IMR-90 (cell line): Measurements from ENCODE around the gene ERBB4. TPM values are rescaled to one million over a fixed set of nuclear protein-coding genes. Genes with fewer than 3 reads are reported as not detected.

Source experiments
- ATAC-seq: fragments of 200-7000 bp; cut with Tn5 transposase; 2 replicates; pipeline ENCODE4 v1.9.1; 2020; ENCODE audit warnings: low read depth, mild to moderate bottlenecking, moderate library complexity
- BruUV-seq: library from RNA; stranded (reverse); fragments of 400-500 nt; replicated peaks from 2 replicates; lab custom pipeline; 2021; lab: Mats Ljungman, UMichigan
- CTCF ChIA-PET: fragments of 300-600 bp; formaldehyde crosslinking; extraction: SDS; loops from one replicate; lab custom pipeline; 2021; ENCODE audit warnings: antibody characterized with exemption; lab: Yijun Ruan, JAX
- POLR2A ChIA-PET: fragments of 300-600 bp; sonication (Branson Sonifier 250); formaldehyde crosslinking; loops from one replicate; lab custom pipeline; 2022; ENCODE audit warnings: antibody characterized with exemption; ENCODE audit not compliant: unreplicated experiment; lab: Charles Lee
- DNase-seq: peaks from one replicate; pipeline ENCODE4 v3.0.0; 2013
- H2AFZ ChIP-seq: replicated peaks from 2 replicates; pipeline ENCODE3; 2013; ENCODE audit warnings: low read length, mild to moderate bottlenecking; ENCODE audit not compliant: poor library complexity
- H2AK5ac ChIP-seq: 2 replicates; pipeline ENCODE4 v1.6.1; 2013; ENCODE audit warnings: low read depth, low read length, inconsistent platforms
- H2AK9ac ChIP-seq: replicated peaks from 2 replicates; pipeline ENCODE3; 2013; ENCODE audit warnings: mild to moderate bottlenecking, low read depth, low read length, moderate library complexity; ENCODE audit not compliant: poor library complexity
- H2BK120ac ChIP-seq: 2 replicates; pipeline ENCODE4 v1.6.1; 2013; ENCODE audit warnings: low read depth, low read length, inconsistent platforms
- H2BK15ac ChIP-seq: 3 replicates; pipeline ENCODE4 v1.6.1; 2013; ENCODE audit warnings: low read depth, low read length, inconsistent platforms
- H2BK20ac ChIP-seq: 2 replicates; pipeline ENCODE4 v1.6.1; 2013; ENCODE audit warnings: low read depth, mild to moderate bottlenecking, inconsistent platforms, low read length, moderate library complexity
- H2BK5ac ChIP-seq: 2 replicates; pipeline ENCODE4 v1.6.1; 2013; ENCODE audit warnings: mild to moderate bottlenecking, low read depth, low read length, inconsistent platforms; ENCODE audit not compliant: poor library complexity, severe bottlenecking
- H3K14ac ChIP-seq: replicated peaks from 2 replicates; pipeline ENCODE4 v1.6.1; 2013; ENCODE audit warnings: low read depth, low read length, inconsistent platforms
- H3K18ac ChIP-seq: 2 replicates; pipeline ENCODE4 v1.6.1; 2013; ENCODE audit warnings: low read depth, low read length, control low read depth
- H3K23ac ChIP-seq: 2 replicates; pipeline ENCODE4 v1.6.1; 2013; ENCODE audit warnings: low read depth, low read length, inconsistent platforms
- H3K27ac ChIP-seq: 2 replicates; pipeline ENCODE4 v1.5.1; 2013; ENCODE audit warnings: mild to moderate bottlenecking, control low read depth, low read length; ENCODE audit not compliant: insufficient read depth
- H3K27me3 ChIP-seq: 2 replicates; pipeline ENCODE4 v1.6.1; 2013; ENCODE audit warnings: low read length; ENCODE audit not compliant: control insufficient read depth, insufficient read depth
- H3K36me3 ChIP-seq: 2 replicates; pipeline ENCODE4 v1.6.1; 2013; ENCODE audit warnings: low read length, mixed read lengths; ENCODE audit not compliant: control insufficient read depth, insufficient read depth
- H3K4ac ChIP-seq: 2 replicates; pipeline ENCODE4 v1.6.1; 2013; ENCODE audit warnings: low read depth, low read length, inconsistent platforms
- H3K4me1 ChIP-seq: 2 replicates; pipeline ENCODE4 v1.6.1; 2013; ENCODE audit warnings: low read length, mixed read lengths; ENCODE audit not compliant: control insufficient read depth, insufficient read depth
- H3K4me2 ChIP-seq: 2 replicates; pipeline ENCODE4 v1.6.1; 2013; ENCODE audit warnings: low read depth, mild to moderate bottlenecking, control low read depth, low read length, moderate library complexity
- H3K4me3 ChIP-seq: 2 replicates; pipeline ENCODE4 v1.5.1; 2013; ENCODE audit warnings: low read depth, mild to moderate bottlenecking, control low read depth, low read length, moderate library complexity; ENCODE audit not compliant: insufficient read depth
- H3K56ac ChIP-seq: 2 replicates; pipeline ENCODE4 v1.6.1; 2013; ENCODE audit warnings: low read length, inconsistent platforms; ENCODE audit not compliant: insufficient read depth; ENCODE audit errors: extremely low read depth
- H3K79me1 ChIP-seq, 2 experiments: 2 replicates each; pipeline ENCODE4 v1.6.1; 2013; ENCODE audit warnings: low read length in 2 of 2, inconsistent platforms in 1 of 2, low read depth in 1 of 2
- H3K9ac ChIP-seq: 2 replicates; pipeline ENCODE4 v1.6.1; 2013; ENCODE audit warnings: low read depth, low read length, control low read depth
- H3K9me1 ChIP-seq: 2 replicates; pipeline ENCODE4 v1.6.1; 2013; ENCODE audit warnings: low read length, inconsistent platforms; ENCODE audit not compliant: insufficient read depth
- H3K9me3 ChIP-seq: 2 replicates; pipeline ENCODE4 v1.6.1; 2013; ENCODE audit warnings: low read length; ENCODE audit not compliant: control insufficient read depth, insufficient read depth
- H4K20me1 ChIP-seq: 2 replicates; pipeline ENCODE4 v1.6.1; 2013; ENCODE audit warnings: low read length, inconsistent platforms; ENCODE audit not compliant: insufficient read depth
- H4K5ac ChIP-seq: 2 replicates; pipeline ENCODE4 v1.6.1; 2013; ENCODE audit warnings: mild to moderate bottlenecking, low read depth, low read length, control low read depth
- H4K8ac ChIP-seq, 2 experiments: 2 replicates each; pipeline ENCODE4 v1.6.1; 2013; ENCODE audit warnings: low read depth in 2 of 2, low read length in 2 of 2, control low read depth in 1 of 2, inconsistent platforms in 1 of 2
- H4K91ac ChIP-seq: 2 replicates; pipeline ENCODE4 v1.6.1; 2013; ENCODE audit warnings: low read depth, low read length, inconsistent platforms; ENCODE audit not compliant: insufficient read depth
- CEBPB ChIP-seq: IDR thresholded peaks from 2 replicates; pipeline ENCODE4 v1.6.1; 2012; ENCODE audit warnings: low read depth, low read length, improper control_type of control experiment
- CHD1 ChIP-seq: IDR thresholded peaks from 2 replicates; pipeline ENCODE4 v1.6.1; 2012; ENCODE audit warnings: low read depth, low read length, improper control_type of control experiment
- ELK1 ChIP-seq: fragments of 150-350 bp; IDR thresholded peaks from 2 replicates; pipeline ENCODE4 v1.6.1; 2016; ENCODE audit warnings: low read depth, mild to moderate bottlenecking, low read length, moderate library complexity, borderline replicate concordance
- MAFK ChIP-seq: IDR thresholded peaks from 2 replicates; pipeline ENCODE4 v1.6.1; 2012; ENCODE audit warnings: low read depth, low read length, improper control_type of control experiment
- MAZ ChIP-seq: IDR thresholded peaks from 2 replicates; pipeline ENCODE4 v1.6.1; 2012; ENCODE audit warnings: low read depth, mild to moderate bottlenecking, low read length, improper control_type of control experiment, moderate library complexity, borderline replicate concordance
- MXI1 ChIP-seq: IDR thresholded peaks from 2 replicates; pipeline ENCODE4 v1.6.1; 2012; ENCODE audit warnings: low read depth, mild to moderate bottlenecking, low read length, moderate library complexity, borderline replicate concordance
- NFE2L2 ChIP-seq: fragments of 150-350 bp; IDR thresholded peaks from 2 replicates; pipeline ENCODE4 v1.6.1; 2016; ENCODE audit warnings: low read depth, mild to moderate bottlenecking, low read length
- POLR2A ChIP-seq: IDR thresholded peaks from 2 replicates; pipeline ENCODE4 v1.6.1; 2012; ENCODE audit warnings: mild to moderate bottlenecking, low read depth, low read length
- RCOR1 ChIP-seq: IDR thresholded peaks from 2 replicates; pipeline ENCODE4 v1.6.1; 2012; ENCODE audit warnings: mild to moderate bottlenecking, low read length, improper control_type of control experiment; ENCODE audit not compliant: insufficient replicate concordance
- RFX5 ChIP-seq: IDR thresholded peaks from 2 replicates; pipeline ENCODE4 v1.8.0; 2012; ENCODE audit warnings: low read depth, mild to moderate bottlenecking, low read length, moderate library complexity
- SMC3 ChIP-seq: fragments of 150-350 bp; IDR thresholded peaks from 2 replicates; pipeline ENCODE4 v1.6.1; 2016; ENCODE audit warnings: low read depth, mild to moderate bottlenecking, antibody characterized with exemption, low read length, moderate library complexity
- WGBS, 2 experiments: methylation state at CpG; one replicate each; pipeline versions ENCODE4 v1.1.5 to v1.1.7; 2013; ENCODE audit warnings: missing lambda C conversion rate in 2 of 2; ENCODE audit not compliant: insufficient read length in 1 of 2; ENCODE audit errors: extremely low coverage in 2 of 2; 5-methylcytosine and 5-hydroxymethylcytosine counted together
- dilution Hi-C: fragments of 300-500 bp; cut with HindIII; formaldehyde crosslinking; loops from one replicate; pipeline ENCODE4 v1.14.3; 2018; ENCODE audit warnings: low sequenced_read_pairs; ENCODE audit not compliant: unreplicated experiment
- in situ Hi-C: fragments of 300-500 bp; cut with MboI; formaldehyde crosslinking; loops from 3 replicates; pipeline ENCODE4 v1.14.3; 2019; ENCODE audit warnings: low sequenced_read_pairs, inconsistent platforms, mixed read lengths
- intact Hi-C: fragments of 100-400 bp; cut with micrococcal nuclease; formaldehyde crosslinking; loops from 2 replicates; pipeline ENCODE4 v1.10.0; 2022
- polyA plus RNA-seq, 3 experiments: library from polyadenylated mRNA; depleted of rRNA; stranded (reverse); fragments of >200 nt; gene quantifications; 2 replicates each; pipeline ENCODE4 v1.2.3, GENCODE V29; 2012; ENCODE audit warnings: low replicate concordance in 1 of 3
- total RNA-seq: library from RNA; depleted of rRNA; stranded (reverse); fragments of >200 nt; gene quantifications from 2 replicates; pipeline ENCODE4 v1.2.3, GENCODE V29; 2012
- TF ChIP-seq, protein P1 (sequence below): conservative IDR thresholded peaks from 2 replicates; pipeline ENCODE4 v1.5.1; 2012; ENCODE audit warnings: mild to moderate bottlenecking, low read depth, low read length, improper control_type of control experiment

Gene ERBB4
- total and polyA plus RNA-seq, 2 of the 4 experiments (the other 2 are of a cell fraction), result not detected

GRCh38 chr2:212089873-212090272 lies 448.7 kb downstream of the ERBB4 start:
- ChIA-PET POLR2A (no interaction called here), CTCF (no interaction called here)
- no peak overlapping the region for H3K4ac ChIP-seq
- no peak overlapping the region for H3K14ac ChIP-seq
- no peak overlapping the region for H2BK15ac ChIP-seq
- H3K79me1 ChIP-seq, result no peaks in the 10 kb centered on the region
- H3K4me3 ChIP-seq, result no peak overlapping the region
- intact Hi-C loops, result no loop called here
- ATAC-seq, result no peak
- no peak overlapping the region for H3K9ac ChIP-seq
- no peak overlapping the region for H3K4me2 ChIP-seq
- no peak overlapping the region for H2BK20ac ChIP-seq
- no peak overlapping the region for H2AFZ ChIP-seq
- no peaks in the 10 kb centered on the region for H3K27me3 ChIP-seq
- no peaks in the 10 kb centered on the region for H3K9me3 ChIP-seq
- no peak overlapping the region for H3K56ac ChIP-seq
- H4K20me1 ChIP-seq, result no peaks in the 10 kb centered on the region
- no peak overlapping the region for H2BK120ac ChIP-seq
- no peak overlapping the region for H2AK9ac ChIP-seq
- H4K91ac ChIP-seq, result no peak overlapping the region
- H3K36me3 ChIP-seq, result no peaks in the 10 kb centered on the region
- TF ChIP-seq ELK1 (no peak), MAFK (no peak), POLR2A (no peak), MAZ (no peak), CEBPB (no peak), SMC3 (no peak), RCOR1 (no peak), CHD1 (no peak), RFX5 (no peak), NFE2L2 (no peak), MXI1 (no peak)
- TF ChIP-seq, protein P1, sequence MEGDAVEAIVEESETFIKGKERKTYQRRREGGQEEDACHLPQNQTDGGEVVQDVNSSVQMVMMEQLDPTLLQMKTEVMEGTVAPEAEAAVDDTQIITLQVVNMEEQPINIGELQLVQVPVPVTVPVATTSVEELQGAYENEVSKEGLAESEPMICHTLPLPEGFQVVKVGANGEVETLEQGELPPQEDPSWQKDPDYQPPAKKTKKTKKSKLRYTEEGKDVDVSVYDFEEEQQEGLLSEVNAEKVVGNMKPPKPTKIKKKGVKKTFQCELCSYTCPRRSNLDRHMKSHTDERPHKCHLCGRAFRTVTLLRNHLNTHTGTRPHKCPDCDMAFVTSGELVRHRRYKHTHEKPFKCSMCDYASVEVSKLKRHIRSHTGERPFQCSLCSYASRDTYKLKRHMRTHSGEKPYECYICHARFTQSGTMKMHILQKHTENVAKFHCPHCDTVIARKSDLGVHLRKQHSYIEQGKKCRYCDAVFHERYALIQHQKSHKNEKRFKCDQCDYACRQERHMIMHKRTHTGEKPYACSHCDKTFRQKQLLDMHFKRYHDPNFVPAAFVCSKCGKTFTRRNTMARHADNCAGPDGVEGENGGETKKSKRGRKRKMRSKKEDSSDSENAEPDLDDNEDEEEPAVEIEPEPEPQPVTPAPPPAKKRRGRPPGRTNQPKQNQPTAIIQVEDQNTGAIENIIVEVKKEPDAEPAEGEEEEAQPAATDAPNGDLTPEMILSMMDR, result no peak
- DNase-seq, result no peak
- no TSS peak for BruUV-seq
- H2AK5ac ChIP-seq, result no peak overlapping the region
- H2BK5ac ChIP-seq, result no peak overlapping the region
- no peak overlapping the region for H3K27ac ChIP-seq
- H3K18ac ChIP-seq, result no peak overlapping the region
- no peak overlapping the region for H3K23ac ChIP-seq
- H3K9me1 ChIP-seq, result no peaks in the 10 kb centered on the region
- dilution Hi-C loops, result no loop called here
- no CpG with 5 or more reads among the region's 1 CpG for WGBS, 2 experiments
- no peaks in the 10 kb centered on the region for H3K4me1 ChIP-seq
- in situ Hi-C loops, result no loop called here
- H4K5ac ChIP-seq, result no peak overlapping the region
- no peak overlapping the region for H4K8ac ChIP-seq
